NOMO-1 (cell line): ENCODE results near the gene SLC4A11.
A peak's percentile ranks its signal among the peaks of the same experiment; 100 is the strongest.
"Not testable (repeated sequence)": the region's sequence is repeated elsewhere in the genome, so short reads cannot be mapped to it uniquely, and the experiment has no call there.

Experiments
- DNase-seq, 2 experiments: peaks; one replicate each; lab custom pipeline; 2025; ENCODE audit not compliant: unreplicated experiment in 2 of 2; lab: John Stamatoyannopoulos, UW

SLC4A11 gene

DNA sequence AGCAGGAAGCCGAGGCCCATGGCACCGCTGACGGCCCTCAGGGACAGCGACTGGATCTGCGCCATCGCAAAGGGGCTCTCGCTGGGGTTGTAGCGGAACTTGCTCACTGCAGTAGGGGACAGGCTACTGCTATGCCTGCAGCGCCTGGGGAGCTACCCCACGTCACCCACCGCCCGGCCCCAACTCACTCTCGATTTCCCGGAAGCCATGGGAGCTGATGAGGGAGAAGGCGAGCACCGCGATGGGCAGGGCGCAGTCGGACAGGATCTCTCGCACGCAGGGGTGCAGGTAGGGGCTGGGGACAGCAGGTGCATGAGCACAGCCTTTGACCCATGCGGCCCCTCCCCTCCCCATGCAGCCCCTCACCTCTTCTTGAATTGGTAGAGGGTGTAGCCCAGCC lies 9.8 kb downstream of the SLC4A11 start:
- no peak for DNase-seq

DNA sequence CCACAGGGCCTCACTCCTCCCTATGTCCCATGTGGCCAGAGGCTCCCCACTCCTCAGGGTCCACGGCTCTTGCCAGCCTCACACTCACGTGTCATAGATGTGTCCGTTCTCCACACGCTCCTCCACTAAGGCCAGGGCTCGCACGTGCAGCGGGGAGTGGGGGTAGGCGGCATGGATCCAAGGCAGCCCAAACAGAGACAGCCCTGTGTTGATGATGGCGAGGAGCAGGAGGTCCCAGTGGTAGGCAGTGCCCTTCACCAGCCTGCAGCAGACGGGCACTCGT lies 10.3 kb downstream of the SLC4A11 start:
- no peak for DNase-seq

DNA sequence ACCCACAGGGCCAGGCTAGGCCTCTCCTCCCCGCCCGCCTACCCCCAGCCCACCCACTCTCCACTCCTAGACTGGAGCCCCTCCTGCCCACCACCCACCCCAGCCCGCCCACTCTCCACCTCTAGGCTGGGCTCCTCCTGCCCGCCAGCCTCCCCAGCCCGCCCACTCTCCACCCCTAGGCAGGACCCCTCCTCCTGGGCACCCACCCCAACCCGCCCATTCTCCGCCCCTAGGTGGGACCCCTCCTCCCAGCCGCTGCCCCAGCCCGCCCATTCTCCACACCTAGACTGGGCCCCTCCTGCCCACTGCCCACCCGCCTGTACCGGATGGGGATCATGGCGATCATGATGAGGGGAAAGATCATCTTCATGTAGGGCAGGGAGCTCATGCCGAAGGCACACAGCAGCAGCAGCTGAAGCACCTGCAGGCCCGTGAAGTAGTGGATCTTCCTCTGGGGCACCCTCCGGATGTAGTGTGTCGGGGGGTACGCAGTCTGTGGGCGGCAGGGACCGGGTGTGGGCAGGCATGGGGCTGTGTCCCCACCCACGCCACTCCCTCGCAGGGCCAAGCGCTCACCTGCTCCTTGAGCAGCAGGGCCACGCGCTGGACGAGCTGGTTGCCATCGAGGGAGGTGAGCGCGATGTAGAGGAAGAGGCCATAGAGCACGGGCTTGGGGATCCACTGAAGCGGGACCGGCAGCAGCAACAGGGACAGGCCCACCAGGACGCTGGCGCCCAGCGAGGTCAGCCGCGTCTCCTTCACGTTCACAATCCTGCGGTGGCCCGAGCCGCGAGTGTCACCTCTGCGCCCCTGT lies 10.8 kb downstream of the SLC4A11 start:
- DNase-seq = no peak

DNA sequence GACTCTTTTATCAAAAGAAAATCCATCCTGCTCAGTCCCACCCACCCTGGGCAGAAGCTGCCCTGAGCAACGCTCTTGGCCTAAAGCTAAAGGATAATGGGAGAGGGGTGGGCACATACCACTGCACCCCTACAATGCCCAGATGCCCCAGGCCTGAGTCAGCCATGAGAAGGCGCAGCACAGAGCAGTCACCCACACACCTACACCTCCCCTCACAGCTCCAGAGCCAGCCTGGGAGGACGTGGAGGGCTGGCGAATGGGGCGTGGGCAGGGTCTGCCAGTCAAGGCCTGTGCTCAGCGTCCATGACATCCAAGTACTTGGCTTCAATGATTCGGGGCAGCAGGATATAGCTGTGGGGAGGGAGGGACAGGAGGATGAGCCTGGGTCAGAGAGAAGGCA lies 11.5 kb downstream of the SLC4A11 start:
- no peak for DNase-seq

DNA sequence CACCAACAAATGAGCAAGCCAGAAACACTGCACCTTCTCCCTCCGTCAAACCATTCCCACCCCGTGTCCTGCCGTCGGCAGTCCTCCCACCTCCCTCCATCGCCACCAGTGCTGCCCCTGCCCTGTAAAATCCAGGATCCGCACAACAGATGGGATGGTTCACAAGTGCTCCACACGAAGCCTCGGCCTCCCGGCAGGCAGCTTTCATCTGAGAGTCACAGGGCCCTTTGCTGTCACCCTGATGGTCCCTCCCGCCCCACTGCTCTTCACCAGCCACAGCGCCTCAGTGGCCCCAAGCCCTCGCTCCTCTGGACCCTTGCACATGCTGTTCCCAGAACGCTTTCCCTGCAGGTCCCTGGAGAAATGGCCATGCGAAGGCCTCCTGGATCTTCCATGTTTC lies 12.1 kb downstream of the SLC4A11 start:
- no peak for DNase-seq

DNA sequence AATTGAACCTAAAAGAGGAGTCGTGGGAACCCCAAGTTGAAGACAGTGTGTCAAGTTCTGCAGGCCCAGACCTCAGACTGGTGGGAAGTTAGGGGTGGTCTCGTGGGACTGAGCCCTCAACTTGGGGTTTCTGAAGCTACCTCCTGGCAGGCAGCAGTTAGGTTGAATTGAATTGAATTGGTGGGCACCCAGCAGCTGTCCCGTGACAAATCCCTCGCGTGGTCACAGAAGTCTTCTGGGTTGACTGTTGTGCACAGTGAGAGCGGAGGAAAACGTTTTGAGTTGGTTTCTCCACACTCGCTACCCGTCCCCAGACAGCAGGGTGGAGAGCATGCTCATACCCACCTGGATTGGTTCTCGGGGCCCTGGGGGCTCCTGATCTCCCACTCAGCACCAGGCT lies 12.9 kb downstream of the SLC4A11 start:
- DNase-seq = no peak

DNA sequence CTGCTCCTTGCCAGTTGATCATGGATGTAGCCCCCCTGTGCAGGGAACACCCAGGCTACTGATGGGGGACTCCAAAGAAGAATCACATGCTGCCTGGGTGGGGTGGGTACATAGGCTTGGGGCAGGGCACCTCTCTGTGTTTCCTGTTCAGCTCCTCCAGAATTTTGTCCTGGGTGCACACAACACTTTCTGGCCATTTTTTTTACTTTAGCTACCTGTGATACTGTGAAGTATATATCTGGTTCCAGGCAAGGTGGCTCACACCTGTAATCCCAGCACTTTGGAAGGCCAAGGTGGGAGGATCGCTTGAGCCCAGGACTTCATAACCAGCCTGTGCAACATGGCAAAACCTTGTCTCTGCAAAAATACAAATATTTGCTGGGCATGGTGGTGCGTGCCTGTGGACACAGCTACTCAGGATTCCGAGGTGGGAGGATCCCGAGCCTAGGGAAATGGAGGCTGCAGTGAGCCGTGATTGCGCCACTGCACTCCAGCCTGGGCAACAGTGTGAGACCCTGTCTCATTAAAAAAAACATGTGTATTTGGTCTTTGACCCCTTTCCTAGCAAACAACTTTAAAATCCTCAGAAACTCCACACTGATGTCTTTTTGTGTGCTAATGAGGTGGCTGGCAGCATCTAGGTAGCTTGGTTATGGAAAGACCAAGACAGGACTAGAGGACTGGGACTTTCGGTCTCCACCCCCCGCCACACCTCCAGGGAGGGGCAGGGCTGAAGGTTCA lies 14.1 kb downstream of the SLC4A11 start:
- DNase-seq = no peak

DNA sequence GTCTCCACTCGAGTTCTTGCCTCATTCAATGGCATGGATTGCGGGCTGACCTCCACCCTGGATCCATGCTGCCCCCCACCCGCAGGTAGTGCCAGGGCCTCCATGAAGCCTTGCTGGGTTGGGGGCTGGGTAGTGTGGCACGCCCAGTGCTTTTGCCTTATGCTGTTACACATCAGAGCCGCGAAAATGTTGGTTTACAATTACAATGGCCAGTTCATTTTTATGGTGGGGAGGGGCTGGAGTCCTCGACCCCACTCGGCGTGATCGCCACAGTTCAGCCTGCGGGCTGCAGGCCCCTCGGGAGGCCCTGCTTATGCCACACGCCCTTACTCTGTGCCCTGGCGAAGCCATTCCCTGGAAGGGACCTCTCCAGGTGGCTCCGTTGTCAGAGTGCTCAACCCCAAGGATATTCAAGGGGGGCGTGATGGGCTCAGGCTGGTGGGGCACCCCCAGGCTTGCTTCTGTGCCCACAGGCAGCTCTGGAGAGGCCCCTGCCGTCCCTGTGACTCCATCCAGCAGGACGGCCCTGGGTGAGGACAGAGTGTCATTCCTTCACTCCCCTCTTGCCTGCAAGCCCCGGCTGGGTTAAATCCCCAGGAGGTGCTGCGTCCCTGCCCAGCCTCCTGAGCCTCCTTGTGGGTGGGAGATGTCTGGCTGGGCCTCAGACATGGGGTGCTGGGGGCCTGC lies 14.9 kb downstream of the SLC4A11 start:
- no peak for DNase-seq

DNA sequence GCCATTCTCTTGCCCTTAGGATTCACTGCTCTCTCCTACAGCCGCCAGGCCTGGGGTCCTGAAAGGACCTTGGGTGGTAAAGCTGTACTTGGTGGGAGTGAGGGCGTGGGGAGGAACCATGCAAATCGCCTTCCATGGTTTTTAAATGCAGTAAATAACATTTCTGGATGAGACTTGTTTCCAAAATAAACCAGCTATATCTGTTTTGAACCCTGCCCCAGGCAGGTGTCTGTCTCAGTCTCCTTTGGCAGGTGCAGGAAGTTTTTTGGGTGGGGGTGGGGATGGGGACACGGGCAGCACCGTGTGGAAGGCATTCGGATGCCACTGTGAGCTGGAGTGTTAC lies 15.4 kb downstream of the SLC4A11 start:
- DNase-seq = no peak

DNA sequence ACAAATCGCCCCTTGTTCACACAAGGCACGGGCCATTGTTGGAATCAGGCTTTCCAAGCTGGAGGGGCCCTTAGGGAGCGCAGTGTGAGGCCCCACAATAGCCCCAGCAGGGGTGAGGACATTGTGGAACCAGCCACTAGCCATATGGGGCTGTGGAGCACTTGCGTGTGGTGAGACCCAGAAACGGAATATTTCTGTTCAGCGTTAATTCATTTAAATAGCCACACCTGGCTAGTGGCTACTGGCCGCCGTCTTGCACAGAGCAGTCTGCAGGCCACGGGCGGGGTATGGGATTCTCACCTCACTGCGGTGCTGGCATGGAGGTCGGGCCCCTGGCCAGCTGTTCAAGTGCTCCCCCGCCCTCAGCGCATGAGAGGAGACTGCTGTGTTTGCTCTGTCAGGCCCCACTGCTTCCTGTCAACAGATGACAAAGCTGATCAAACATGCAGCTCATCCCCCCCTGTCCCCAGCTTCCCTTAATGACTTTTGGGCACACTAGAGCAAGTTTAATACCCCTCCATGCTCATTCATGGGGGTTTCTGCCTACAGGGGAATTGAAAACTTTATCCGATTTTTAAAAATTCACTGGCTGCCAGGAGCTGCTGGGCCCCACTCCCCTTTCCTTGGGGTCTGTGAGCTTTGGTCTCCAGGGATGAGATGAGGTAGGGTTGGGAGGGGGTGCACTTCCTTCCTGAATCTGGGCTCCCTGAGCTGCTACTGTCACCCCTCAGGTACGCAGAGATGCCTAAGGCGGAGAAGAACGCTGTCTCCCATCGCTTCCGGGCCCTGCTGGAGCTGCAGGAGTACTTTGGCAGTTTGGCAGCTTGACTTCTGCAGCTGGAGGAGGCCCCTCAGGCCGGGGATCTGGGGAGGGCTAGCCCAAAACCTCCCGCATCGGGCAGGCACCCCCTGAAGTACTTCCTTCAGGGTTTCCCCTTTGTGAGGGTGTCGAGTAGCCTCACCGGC lies 16.1 kb downstream of the SLC4A11 start:
- DNase-seq = no peak

DNA sequence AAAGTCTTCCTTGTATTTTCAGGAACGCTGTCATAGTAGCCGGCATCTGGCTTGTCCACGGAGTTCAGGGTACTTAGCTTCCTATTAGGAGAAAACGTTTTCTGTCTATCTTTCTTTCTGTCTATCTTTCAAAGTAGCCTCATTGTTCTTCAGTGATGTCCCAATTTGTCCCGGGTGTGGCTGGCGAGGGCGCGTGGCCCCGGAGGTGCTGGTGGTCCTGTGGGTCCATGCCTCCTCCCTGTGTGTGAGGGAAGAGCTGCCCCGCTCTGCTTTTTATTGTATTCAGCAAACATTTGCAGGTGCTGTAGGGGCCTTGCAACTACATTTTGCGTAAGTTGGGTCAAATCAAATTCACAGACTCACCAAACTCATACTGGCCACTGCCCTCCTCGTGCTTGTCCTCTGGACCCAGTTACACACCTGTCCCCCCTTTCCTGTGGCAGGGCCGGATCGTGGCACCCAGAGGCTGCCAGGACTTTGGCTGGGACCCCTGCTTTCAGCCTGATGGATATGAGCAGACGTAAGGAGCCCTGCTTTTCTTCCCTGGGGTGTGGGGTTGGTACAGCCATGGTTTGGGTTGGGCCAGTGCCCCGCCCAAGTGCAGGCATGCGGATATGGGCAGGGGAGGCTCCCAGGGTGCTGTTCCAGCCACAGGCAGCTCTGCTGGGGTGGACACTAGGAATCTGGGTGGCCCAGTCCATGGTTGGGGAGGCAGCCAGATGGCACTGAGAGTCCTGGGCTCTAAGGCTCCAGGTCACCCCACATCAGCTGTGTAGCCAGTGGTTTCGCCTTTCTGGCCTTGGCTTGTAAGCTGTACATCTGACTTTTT lies 17.4 kb downstream of the SLC4A11 start:
- no peak for DNase-seq

DNA sequence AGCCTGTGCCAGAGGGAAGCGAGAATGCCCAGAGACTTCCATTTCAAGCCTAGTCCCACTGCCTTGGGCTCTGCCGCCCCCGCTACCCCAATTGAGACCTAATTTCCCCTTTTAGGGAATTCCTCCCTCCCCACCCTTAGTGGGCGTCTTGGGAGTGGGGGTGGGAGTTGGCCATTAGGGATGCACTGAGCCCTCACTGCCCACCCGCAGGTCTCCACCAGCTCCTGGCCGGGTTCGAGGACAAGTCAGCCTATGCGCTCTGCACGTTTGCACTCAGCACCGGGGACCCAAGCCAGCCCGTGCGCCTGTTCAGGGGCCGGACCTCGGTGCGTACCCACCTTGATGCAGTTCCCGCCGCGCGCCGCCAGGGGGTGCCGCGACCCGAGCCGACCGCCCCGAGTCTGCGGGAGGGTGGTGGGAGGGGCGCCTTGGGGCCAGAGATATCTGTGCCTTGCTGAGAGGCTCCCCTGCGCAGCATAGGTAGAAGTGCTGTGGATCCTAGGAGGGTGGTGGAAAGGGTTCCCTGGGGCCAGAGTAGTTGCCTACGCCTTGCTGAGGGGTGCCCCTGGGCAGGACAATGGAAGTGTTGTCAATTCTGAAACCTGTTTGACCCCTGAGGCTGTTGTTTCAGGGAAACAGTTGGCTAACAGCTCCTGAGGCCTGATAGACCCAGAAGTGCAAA lies 20.5 kb downstream of the SLC4A11 start:
- peak in 1 of 2 experiments; percentile 29 for DNase-seq

DNA sequence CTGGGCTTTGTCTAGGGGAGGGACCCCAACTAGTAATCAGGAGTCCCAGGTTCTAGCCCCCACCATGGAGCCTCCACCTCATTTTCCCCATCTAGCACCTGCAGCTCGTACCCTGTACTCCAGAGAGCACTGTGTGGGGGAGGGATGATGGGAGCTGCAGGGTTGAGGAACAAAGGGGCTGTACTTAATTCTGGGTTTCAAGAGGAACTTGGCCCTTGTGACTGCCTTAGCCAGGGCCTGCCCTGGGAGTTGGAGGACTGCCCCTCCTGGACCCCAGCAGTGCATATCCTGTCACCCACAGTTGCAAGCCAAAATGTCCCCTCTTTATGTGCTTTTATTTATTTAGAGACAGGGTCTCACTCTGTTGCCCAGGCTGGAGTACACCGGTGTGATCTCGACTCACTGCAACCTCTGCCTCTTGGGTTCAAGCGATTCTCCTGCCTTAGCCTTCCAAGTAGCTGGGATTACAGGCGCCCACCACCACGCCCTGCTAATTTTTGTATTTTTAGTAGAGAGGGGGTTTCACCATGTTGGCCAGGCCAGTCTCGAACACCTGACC lies 23.6 kb downstream of the SLC4A11 start:
- not testable (repeated sequence) for DNase-seq

DNA sequence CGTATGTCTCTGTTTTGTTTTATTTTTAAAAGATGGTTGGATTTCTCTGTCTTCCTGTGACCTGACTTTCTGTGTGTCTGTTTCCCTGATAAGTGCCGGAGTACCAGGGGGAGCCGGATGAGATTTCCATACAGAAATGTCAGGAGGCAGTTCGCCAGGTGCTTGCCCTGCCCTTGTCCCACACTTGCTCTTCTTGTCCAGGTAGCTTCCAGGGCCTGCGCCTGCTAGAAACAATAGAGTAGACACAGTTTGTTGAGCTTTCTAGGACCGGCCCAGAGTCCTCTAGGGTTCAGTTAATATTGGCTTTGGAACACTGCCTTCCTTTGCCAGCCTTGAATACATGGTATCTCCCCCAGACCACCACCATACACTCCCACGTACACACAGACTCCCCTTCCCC lies 25.8 kb downstream of the SLC4A11 start:
- DNase-seq = no peak

DNA sequence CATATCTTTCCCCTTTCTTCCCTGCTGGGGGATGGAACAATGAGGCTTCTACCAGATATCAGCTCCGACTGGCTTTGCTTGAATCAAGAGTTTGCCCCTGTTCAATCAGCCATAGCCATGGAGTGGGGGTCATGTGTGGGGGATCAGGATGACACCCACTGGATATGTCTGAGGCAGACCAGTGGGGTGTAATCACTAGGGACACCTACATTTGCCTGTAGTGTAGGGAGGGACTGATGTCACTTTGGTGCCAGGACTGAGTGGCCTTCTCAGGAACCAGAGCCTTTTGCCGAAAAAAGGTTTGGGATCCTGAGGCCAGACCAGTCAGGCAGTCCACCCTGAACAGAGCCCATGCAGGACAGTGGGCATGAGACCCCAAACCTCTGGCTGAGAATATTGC lies 28.6 kb downstream of the SLC4A11 start:
- no peak for DNase-seq

DNA sequence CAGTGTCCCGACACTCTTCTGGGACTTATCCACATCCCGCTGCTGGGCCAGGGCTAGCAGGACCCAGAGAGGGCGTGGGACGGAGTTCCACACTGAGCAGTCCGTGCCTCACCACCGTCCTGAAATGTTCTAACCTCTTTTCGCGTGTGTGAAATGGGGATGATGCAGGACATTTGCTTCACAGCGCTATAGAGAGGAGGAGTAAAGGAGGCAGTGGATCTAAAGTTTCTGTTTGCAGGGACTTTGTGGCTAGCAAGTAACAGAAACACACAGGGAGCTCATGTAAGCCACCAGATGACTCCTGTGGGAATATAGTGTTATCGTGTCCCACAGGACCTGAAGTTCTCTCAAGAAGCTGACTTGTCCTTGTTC lies 29.1 kb downstream of the SLC4A11 start:
- DNase-seq = peak in 1 of 2 experiments; percentile 9

DNA sequence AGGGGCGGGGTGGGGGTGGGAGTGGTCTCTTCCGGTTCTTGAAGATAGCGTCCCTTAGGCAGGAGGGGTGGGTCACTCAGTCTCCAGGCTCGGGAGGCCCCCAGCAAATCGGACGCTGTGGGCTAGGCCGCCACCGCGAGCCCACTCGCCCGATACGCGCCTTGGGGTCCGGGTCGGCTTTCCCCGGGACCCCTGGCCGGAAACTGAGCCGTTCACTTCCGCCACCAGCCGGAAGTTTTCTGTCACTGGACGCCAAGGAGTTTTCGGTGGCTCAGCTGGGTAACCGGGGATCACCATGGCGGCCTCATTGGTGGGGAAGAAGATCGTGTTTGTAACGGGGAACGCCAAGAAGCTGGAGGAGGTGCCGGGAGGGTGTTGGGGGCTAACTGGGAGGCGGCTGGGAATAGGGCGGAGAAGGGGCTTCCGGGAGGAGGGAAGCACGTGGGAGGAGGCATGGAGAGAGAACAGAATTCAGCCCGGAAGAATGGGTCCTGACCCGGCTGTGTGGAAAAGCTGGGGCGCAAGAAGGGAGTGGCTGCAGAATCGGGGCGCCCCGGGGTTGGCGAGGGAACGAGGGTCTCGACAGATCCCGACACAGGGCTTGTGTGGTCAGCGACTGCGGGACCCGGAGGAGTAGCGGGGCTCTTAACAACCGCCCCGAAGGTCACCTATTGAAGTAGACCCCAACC lies 29.6 kb downstream of the SLC4A11 start, which contains the start of gene ITPA:
Gene ITPA (plus strand): TSS at position 242 of the 689 bp plus-strand sequence. CDS start 54 bp downstream, at position 296.
- DNase-seq = peak; percentile 36 to 42

DNA sequence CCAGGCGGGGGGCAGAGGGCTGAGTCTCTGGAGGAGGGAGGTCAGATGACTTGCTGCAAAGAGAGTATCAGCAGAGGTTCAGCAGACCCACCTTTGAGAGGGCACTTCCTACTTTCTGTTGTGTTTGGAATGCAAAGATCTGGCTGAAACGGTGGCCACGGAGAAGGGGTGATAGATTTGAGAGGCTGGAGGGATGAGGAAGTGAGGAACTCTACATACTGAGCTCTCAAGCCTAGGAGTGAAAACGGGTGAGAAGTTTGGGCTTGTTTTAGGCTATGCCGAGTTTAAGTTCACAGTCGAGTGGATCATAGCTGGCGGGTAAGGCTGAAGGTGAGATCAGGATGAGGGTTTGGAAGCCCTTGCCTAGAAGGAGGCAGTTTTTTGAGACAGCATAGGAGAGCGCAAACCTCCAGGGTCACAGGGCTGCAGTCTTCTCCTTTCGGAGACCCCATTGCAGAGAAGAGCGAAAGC lies 30.2 kb downstream of the SLC4A11 start:
- DNase-seq = peak in 1 of 2 experiments; percentile 19
